ENCODE data around the gene EVA1B.

Gene EVA1B

DNA sequence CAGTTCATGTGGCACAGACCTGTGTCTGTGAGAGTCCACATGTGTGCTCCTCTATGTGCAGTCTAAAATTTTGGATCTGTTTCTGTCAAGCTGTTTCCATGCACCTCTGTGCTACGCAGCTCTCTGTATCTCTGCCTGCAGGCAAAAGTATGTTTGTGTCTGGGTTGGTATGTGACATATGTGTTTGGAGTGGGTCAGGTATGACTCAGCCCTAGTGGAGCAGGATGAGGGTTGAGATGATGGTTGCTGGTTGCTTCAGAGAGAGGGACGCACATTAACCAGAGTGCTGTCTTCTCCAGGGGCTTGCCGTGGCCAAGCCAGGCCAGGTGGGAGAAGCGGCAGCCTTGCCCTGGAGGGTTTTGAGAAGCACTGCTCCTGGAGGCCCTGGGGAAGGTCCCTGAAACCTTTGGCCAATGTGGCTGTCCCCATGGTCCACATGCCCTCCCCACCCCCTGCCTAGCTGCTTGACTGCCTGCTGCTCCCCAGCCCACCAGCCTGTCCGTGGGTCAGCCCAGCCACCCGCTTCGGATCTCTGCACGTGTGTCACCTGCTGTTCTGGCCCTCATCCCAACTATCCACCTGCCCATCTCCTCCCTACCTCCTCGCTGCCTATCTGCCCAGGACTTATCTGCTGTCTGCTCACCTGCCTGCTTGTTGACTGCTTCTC lies 4.1 kb upstream of the EVA1B start:
- no peak overlapping the region for H3K4me3 ChIP-seq (ENCODE audit: low read depth, low read length)
- TF ChIP-seq, protein P1, sequence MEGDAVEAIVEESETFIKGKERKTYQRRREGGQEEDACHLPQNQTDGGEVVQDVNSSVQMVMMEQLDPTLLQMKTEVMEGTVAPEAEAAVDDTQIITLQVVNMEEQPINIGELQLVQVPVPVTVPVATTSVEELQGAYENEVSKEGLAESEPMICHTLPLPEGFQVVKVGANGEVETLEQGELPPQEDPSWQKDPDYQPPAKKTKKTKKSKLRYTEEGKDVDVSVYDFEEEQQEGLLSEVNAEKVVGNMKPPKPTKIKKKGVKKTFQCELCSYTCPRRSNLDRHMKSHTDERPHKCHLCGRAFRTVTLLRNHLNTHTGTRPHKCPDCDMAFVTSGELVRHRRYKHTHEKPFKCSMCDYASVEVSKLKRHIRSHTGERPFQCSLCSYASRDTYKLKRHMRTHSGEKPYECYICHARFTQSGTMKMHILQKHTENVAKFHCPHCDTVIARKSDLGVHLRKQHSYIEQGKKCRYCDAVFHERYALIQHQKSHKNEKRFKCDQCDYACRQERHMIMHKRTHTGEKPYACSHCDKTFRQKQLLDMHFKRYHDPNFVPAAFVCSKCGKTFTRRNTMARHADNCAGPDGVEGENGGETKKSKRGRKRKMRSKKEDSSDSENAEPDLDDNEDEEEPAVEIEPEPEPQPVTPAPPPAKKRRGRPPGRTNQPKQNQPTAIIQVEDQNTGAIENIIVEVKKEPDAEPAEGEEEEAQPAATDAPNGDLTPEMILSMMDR (IDR thresholded peaks at IDR 0.05; ENCODE audit: borderline replicate concordance, insufficient read depth, low read depth, low read length), result no peak

DNA sequence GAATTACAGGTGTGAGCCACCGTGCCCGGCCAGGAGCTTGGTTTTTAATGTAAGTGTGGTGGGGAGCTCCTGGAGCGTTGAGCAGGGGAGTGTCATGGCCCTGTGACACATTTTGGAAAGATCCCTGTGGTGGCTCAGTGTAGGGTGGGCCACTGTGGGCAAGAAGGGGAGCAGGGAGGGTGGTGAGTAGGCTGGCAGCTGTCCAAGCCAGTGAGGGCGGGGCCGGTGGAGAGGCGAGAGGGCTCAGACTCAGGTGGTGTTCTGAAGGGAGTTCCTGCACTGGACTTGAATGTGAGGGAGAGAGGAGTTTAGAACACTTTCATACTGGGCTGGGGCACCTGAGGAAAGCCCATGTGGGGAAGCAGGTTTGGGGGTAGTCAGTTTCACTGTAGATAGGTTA lies 3.1 kb upstream of the EVA1B start:
- TF ChIP-seq, protein P1 (IDR thresholded peaks at IDR 0.05; ENCODE audit: borderline replicate concordance, insufficient read depth, low read depth, low read length), result no peak
- no peak overlapping the region for H3K4me3 ChIP-seq (ENCODE audit: low read depth, low read length)

- H3K4me3 ChIP-seq (ENCODE audit: low read depth, low read length), result no peak overlapping the region
- TF ChIP-seq, protein P1 (IDR thresholded peaks at IDR 0.05; ENCODE audit: borderline replicate concordance, insufficient read depth, low read depth, low read length), result no peak
Observed at GRCh38 chr1:36324353-36324703, 883 bp upstream of the EVA1B start.

GRCh38 chr1:36322786-36323635 lies 434 bp downstream of the EVA1B start:
- H3K4me3 ChIP-seq (ENCODE audit: low read depth, low read length), result peak overlapping the region; percentile 64
- TF ChIP-seq, protein P1 (IDR thresholded peaks at IDR 0.05; ENCODE audit: borderline replicate concordance, insufficient read depth, low read depth, low read length), result no peak

- TF ChIP-seq, protein P1 (IDR thresholded peaks at IDR 0.05; ENCODE audit: borderline replicate concordance, insufficient read depth, low read depth, low read length), result no peak
- peak overlapping the region; percentile 64 for H3K4me3 ChIP-seq (ENCODE audit: low read depth, low read length)
Observed at GRCh38 chr1:36322041-36322785, 1.2 kb downstream of the EVA1B start.

GRCh38 chr1:36321119-36321951 lies 2.1 kb downstream of the EVA1B start:
- TF ChIP-seq, protein P1 (IDR thresholded peaks at IDR 0.05; ENCODE audit: borderline replicate concordance, insufficient read depth, low read depth, low read length), result no peak
- peak overlapping the region; percentile 37 for H3K4me3 ChIP-seq (ENCODE audit: low read depth, low read length)
